ENCODE measurements around the gene EFNA4.

EFNA4 gene

DNA sequence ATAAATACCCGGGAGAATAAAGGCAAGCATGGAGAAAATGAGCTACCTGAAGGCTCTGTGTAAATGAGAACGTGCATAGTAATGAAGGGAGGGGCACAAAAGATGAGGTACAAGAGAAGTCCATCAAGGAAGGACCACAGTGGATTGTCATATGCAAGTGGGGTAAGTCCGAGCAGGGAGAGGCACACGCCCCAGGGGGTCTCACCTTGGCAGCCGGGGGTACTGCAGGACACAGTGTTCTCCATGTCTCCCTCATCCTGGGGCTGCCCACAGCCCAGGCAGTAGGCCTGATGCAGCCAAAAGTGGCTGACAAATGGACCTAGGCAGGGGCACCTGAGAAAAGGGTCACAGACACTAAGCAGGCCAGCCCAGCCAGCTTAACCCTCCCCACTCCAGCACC is 39.9 kb upstream of the EFNA4 start:
- DNase-seq = no peak
- H3K36me3 ChIP-seq = no peaks in the 10 kb centered on the region
- H3K27me3 ChIP-seq = no peaks in the 10 kb centered on the region
- H3K4me1 ChIP-seq = no peaks in the 10 kb centered on the region
- no peaks in the 10 kb centered on the region for H3K9me3 ChIP-seq
- no peak overlapping the region for H3K4me3 ChIP-seq (ENCODE audit: low read depth, low read length)
- TF ChIP-seq, protein P1, sequence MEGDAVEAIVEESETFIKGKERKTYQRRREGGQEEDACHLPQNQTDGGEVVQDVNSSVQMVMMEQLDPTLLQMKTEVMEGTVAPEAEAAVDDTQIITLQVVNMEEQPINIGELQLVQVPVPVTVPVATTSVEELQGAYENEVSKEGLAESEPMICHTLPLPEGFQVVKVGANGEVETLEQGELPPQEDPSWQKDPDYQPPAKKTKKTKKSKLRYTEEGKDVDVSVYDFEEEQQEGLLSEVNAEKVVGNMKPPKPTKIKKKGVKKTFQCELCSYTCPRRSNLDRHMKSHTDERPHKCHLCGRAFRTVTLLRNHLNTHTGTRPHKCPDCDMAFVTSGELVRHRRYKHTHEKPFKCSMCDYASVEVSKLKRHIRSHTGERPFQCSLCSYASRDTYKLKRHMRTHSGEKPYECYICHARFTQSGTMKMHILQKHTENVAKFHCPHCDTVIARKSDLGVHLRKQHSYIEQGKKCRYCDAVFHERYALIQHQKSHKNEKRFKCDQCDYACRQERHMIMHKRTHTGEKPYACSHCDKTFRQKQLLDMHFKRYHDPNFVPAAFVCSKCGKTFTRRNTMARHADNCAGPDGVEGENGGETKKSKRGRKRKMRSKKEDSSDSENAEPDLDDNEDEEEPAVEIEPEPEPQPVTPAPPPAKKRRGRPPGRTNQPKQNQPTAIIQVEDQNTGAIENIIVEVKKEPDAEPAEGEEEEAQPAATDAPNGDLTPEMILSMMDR (IDR thresholded peaks at IDR 0.05; ENCODE audit: low read depth, low read length) = no peak

DNA sequence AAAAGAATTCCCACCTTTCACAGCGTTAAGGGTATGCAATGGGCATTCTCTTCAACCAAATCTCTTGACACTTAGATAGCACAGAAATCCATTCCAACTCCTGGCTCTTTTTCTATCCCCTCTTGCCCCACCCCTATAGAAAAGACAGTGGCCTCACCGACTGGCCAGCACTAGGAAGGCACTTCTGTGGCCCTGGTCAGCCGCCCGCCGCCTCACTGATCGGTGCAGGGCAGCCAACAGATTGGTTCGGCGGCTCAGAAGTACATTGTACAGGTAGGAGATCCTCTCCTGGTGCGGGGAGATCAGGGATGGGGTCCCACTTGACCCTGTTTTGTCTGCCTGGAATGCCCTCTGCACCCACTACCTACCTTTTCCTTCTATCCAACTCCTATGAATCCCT is 39.2 kb upstream of the EFNA4 start:
- TF ChIP-seq, protein P1 (IDR thresholded peaks at IDR 0.05; ENCODE audit: low read depth, low read length) = no peak
- H3K9me3 ChIP-seq = no peaks in the 10 kb centered on the region
- H3K36me3 ChIP-seq = no peaks in the 10 kb centered on the region
- DNase-seq = no peak
- no peak overlapping the region for H3K4me3 ChIP-seq (ENCODE audit: low read depth, low read length)
- H3K27me3 ChIP-seq = no peaks in the 10 kb centered on the region
- H3K4me1 ChIP-seq = no peaks in the 10 kb centered on the region

DNA sequence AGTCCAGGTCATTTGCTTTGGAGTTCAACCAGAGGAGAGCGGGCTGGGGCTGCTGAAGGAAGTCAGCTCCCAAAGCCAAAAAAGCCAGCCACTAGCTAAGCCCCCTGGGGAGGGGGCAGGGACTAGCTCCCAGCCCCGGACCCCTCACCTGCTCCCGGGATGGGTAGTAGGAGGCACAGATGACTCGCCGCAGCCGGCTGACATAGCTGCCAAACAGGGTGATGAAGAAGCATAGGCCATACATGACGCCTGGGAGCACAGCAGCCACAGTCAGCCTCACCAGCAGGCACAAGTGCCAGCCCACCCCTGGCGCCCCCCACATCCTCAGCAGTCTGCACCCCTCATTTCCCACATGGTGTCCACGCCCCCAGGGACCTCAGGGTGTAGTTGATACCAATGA is 37.4 kb upstream of the EFNA4 start:
- TF ChIP-seq, protein P1 (IDR thresholded peaks at IDR 0.05; ENCODE audit: low read depth, low read length) = no peak
- no peaks in the 10 kb centered on the region for H3K36me3 ChIP-seq
- H3K27me3 ChIP-seq = no peaks in the 10 kb centered on the region
- no peaks in the 10 kb centered on the region for H3K9me3 ChIP-seq
- no peaks in the 10 kb centered on the region for H3K4me1 ChIP-seq
- H3K4me3 ChIP-seq (ENCODE audit: low read depth, low read length) = no peak overlapping the region
- no peak for DNase-seq

DNA sequence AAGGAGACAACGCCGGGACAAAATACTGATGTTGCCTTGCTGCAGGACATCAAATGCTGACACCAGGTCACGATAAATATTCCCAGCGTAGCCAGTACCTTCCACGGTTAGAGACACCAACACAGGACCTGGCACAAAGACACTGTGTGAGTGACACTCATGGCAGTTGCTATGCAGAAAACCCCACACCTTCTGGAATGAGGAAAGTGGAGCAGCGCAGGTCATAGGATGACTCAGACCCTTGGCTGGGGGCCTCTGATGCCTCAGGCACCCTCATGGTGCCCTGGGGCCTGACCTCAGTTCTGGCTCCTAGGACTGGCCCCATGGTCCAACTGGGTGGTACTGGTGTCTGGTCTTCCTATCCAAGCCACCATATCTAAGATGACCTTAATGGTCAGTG is 37.0 kb upstream of the EFNA4 start:
- DNase-seq = no peak
- Histone ChIP-seq H3K9me3 (no peaks in the 10 kb centered on the region), H3K27me3 (no peaks in the 10 kb centered on the region), H3K4me3 (ENCODE audit: low read depth, low read length) (no peak overlapping the region), H3K36me3 (no peaks in the 10 kb centered on the region), H3K4me1 (no peaks in the 10 kb centered on the region)
- TF ChIP-seq, protein P1 (IDR thresholded peaks at IDR 0.05; ENCODE audit: low read depth, low read length) = no peak

DNA sequence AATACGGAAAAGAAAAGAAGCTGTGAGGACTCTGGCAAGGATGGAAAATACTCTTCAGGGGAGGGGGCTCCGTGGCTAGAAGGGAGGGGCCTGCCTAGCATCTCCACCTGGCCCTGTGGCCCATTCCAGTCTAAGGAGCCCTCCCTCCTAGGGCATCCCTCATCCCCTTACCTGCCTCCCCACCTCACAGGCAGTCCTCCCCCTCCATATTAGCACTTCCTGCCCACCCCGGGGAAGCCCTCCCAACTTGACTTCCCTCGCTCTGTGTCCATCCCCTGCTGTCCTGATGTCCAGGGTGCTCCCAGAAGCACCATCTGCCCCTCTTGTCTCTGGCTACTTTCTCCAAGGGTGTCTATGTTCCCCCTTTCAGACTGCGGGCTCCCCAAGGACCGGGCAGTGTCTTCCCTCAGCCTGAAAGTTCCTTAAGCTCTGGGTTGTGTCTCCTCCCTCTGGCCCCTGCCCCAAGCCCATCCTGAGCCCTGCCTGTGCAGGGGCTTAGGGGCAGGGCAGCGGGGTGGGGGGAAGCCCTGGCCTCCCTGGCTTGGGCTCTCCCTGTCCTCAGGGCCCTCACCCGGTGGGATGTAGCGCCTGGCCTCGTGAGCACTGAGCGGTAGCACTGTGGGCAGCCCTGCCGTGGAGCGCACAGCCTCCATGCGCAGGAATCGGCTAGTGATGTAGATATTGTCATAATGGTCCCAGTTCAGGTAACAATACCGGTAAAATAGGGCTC is 33.9 kb upstream of the EFNA4 start:
- H3K36me3 ChIP-seq = no peaks in the 10 kb centered on the region
- DNase-seq = no peak
- no peaks in the 10 kb centered on the region for H3K9me3 ChIP-seq
- no peak overlapping the region for H3K4me3 ChIP-seq (ENCODE audit: low read depth, low read length)
- TF ChIP-seq, protein P1 (IDR thresholded peaks at IDR 0.05; ENCODE audit: low read depth, low read length) = no peak
- H3K27me3 ChIP-seq = no peaks in the 10 kb centered on the region
- H3K4me1 ChIP-seq = no peaks in the 10 kb centered on the region

DNA sequence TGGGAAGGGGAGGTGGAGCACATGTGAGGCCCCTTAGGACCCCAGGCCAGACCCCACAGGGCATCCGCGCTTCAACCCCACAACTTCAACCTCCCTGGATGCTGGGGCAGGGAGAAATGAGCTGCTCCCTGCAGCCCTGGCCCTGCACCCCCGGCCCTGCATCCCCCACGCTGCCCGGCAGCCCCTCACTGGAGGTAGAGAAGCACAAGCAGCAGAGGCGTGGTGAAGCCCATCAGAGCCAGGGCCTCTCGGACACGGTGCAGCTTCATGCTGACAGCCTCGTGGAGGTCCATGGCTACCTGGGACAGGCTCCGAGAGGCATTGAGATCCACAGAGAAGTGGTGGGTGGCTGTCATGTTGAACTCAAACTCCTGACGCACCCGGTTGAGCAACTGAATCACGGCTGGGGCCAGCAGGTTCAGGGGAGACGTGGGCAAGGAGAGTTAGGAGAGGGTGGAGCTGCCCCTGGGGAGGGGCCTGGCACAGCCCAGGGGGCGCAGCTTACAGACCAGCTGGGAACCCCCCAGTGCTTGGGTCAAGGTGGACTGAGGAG is 33.2 kb upstream of the EFNA4 start:
- DNase-seq = no peak
- no peaks in the 10 kb centered on the region for H3K9me3 ChIP-seq
- TF ChIP-seq, protein P1 (IDR thresholded peaks at IDR 0.05; ENCODE audit: low read depth, low read length) = no peak
- H3K4me3 ChIP-seq (ENCODE audit: low read depth, low read length) = no peak overlapping the region
- H3K27me3 ChIP-seq = no peaks in the 10 kb centered on the region
- H3K4me1 ChIP-seq = no peaks in the 10 kb centered on the region
- no peaks in the 10 kb centered on the region for H3K36me3 ChIP-seq
